ENCODE results near the gene PTPDC1. TPM values are rescaled to one million over a fixed set of nuclear protein-coding genes. Genes with fewer than 3 reads are reported as not detected.

The PTPDC1 gene
- total and polyA plus RNA-seq, 2 donors (not counting 1 experiment from before 2014, with no cell fraction given) = 3.7 to 9.8 TPM

DNA sequence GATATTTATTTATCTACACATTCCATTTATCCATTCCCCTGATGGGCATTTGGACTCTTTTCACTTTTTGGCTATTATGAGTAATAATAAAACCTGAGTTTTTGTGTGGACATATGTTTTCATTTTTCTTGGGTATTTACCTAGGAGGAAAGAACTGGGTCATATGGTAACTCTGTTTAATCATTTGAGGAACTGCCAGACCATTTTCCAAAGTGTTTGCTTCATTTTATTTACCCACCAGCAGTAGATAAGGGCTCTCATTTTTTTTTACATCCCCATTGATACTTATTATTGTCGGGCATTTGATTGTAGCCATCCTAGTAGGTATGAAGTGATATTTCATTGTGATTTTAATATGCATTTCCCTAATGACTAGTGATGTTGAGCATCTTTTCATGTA lies 7.7 kb upstream of the PTPDC1 start:
- no peak overlapping the region for H3K9ac ChIP-seq (ENCODE audit: low read length)
- H3K36me3 ChIP-seq (replicated peaks in 1 of 2; ENCODE audit: control extremely low read depth in 1 of 2, control insufficient read depth in 1 of 2, extremely low read depth in 1 of 2, insufficient read depth in 2 of 2, low read length in 1 of 2) = peaks cover 0 to 6% of the 10 kb centered on the region in 2 experiments
- no peak overlapping the region for H3K27ac ChIP-seq (ENCODE audit: low read length in 2 of 2)
- no peaks in the 10 kb centered on the region for H4K20me1 ChIP-seq (ENCODE audit: control insufficient read depth, insufficient read depth, low read length, poor library complexity, severe bottlenecking)
- H3K79me2 ChIP-seq (ENCODE audit: control insufficient read depth, insufficient read depth, low read length) = no peaks in the 10 kb centered on the region
- ATAC-seq (ENCODE audit: low read depth) (no peak), DNase-seq (no peak)
- no peaks in the 10 kb centered on the region for H3K27me3 Mint-ChIP-seq
- ChIA-PET CTCF (no interaction called here), POLR2A (no interaction called here)
- intact Hi-C loops (cut with micrococcal nuclease) = no loop called here
- no peak overlapping the region for H3K27ac Mint-ChIP-seq
- no peak overlapping the region for H2AFZ ChIP-seq (ENCODE audit: insufficient read depth, low read depth, low read length, poor library complexity, severe bottlenecking)
- H3K4me1 ChIP-seq (ENCODE audit: control insufficient read depth in 2 of 2, insufficient read depth in 2 of 2, low read length in 2 of 2) = no peaks in the 10 kb centered on the region
- TF ChIP-seq EZH2 (IDR thresholded peaks at IDR 0.05; ENCODE audit: borderline replicate concordance, insufficient read depth, low read depth, low read length, poor library complexity, severe bottlenecking) = no peak
- TF ChIP-seq, protein P1, sequence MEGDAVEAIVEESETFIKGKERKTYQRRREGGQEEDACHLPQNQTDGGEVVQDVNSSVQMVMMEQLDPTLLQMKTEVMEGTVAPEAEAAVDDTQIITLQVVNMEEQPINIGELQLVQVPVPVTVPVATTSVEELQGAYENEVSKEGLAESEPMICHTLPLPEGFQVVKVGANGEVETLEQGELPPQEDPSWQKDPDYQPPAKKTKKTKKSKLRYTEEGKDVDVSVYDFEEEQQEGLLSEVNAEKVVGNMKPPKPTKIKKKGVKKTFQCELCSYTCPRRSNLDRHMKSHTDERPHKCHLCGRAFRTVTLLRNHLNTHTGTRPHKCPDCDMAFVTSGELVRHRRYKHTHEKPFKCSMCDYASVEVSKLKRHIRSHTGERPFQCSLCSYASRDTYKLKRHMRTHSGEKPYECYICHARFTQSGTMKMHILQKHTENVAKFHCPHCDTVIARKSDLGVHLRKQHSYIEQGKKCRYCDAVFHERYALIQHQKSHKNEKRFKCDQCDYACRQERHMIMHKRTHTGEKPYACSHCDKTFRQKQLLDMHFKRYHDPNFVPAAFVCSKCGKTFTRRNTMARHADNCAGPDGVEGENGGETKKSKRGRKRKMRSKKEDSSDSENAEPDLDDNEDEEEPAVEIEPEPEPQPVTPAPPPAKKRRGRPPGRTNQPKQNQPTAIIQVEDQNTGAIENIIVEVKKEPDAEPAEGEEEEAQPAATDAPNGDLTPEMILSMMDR (IDR thresholded peaks at IDR 0.05) = no peak
- H3K9me3 ChIP-seq (ENCODE audit: control extremely low read depth in 1 of 3, control insufficient read depth in 2 of 3, insufficient read depth in 1 of 3, low read length in 2 of 3) = no peaks in the 10 kb centered on the region
- WGBS (ENCODE audit: insufficient coverage) = no CpG with 5 or more reads among the region's 1 CpG
- no peaks in the 10 kb centered on the region for H3K27me3 ChIP-seq (replicated peaks in 1 of 4; ENCODE audit: control extremely low read depth in 1 of 4, control insufficient read depth in 3 of 4, insufficient read depth in 4 of 4, low read length in 3 of 4)
- no peak overlapping the region for H3K4me3 ChIP-seq (ENCODE audit: control extremely low read depth in 1 of 5, extremely low read depth in 1 of 5, insufficient read depth in 1 of 5, low read depth in 2 of 5, low read length in 4 of 5)
- no peak overlapping the region for H3K4me2 ChIP-seq (replicated peaks; ENCODE audit: low read depth, low read length, poor library complexity, severe bottlenecking)
- no peak overlapping the region for H3K4me3 Mint-ChIP-seq
- H3K9me3 Mint-ChIP-seq (ENCODE audit: insufficient read depth) = no peaks in the 10 kb centered on the region
- H3K4me1 Mint-ChIP-seq = peaks cover 3% of the 10 kb centered on the region

DNA sequence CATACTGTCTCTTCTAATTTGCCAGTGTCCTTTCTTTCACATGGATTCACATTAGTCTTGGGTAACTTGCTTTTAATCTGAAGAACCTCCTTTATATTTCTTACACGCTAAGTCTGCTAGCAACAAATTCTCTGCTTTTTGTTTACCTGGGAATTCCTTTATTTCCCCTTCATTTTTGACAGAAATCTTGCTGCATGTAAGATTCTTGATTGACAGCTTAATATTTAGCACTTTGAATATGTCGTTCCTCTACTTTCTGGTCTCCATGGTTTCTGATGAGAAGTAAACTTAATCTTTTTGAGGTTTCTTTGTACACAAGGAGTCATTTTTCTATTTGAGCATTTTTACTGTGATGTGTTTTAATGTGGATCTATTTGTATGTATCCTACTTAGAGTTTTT lies 6.2 kb upstream of the PTPDC1 start:
- no CpG with 5 or more reads among the region's 2 CpGs for WGBS (ENCODE audit: insufficient coverage)
- TF ChIP-seq, protein P1 (IDR thresholded peaks at IDR 0.05) = no peak
- no peak for TF ChIP-seq EZH2 (IDR thresholded peaks at IDR 0.05; ENCODE audit: borderline replicate concordance, insufficient read depth, low read depth, low read length, poor library complexity, severe bottlenecking)
- Mint-ChIP-seq H3K27me3 (no peaks in the 10 kb centered on the region), H3K9me3 (ENCODE audit: insufficient read depth) (no peaks in the 10 kb centered on the region), H3K27ac (no peak overlapping the region), H3K4me3 (no peak overlapping the region), H3K4me1 (peaks cover 3% of the 10 kb centered on the region)
- no peaks in the 10 kb centered on the region for H3K79me2 ChIP-seq (ENCODE audit: control insufficient read depth, insufficient read depth, low read length)
- H3K4me2 ChIP-seq (replicated peaks; ENCODE audit: low read depth, low read length, poor library complexity, severe bottlenecking) = no peak overlapping the region
- no peaks in the 10 kb centered on the region for H4K20me1 ChIP-seq (ENCODE audit: control insufficient read depth, insufficient read depth, low read length, poor library complexity, severe bottlenecking)
- H3K9ac ChIP-seq (ENCODE audit: low read length) = no peak overlapping the region
- H3K27me3 ChIP-seq (replicated peaks in 1 of 4; ENCODE audit: control extremely low read depth in 1 of 4, control insufficient read depth in 3 of 4, insufficient read depth in 4 of 4, low read length in 3 of 4) = no peaks in the 10 kb centered on the region
- no peak overlapping the region for H3K27ac ChIP-seq (ENCODE audit: low read length in 2 of 2)
- no peak overlapping the region for H2AFZ ChIP-seq (ENCODE audit: insufficient read depth, low read depth, low read length, poor library complexity, severe bottlenecking)
- H3K36me3 ChIP-seq (replicated peaks in 1 of 2; ENCODE audit: control extremely low read depth in 1 of 2, control insufficient read depth in 1 of 2, extremely low read depth in 1 of 2, insufficient read depth in 2 of 2, low read length in 1 of 2) = peaks cover 0 to 6% of the 10 kb centered on the region in 2 experiments
- H3K4me3 ChIP-seq (ENCODE audit: control extremely low read depth in 1 of 5, extremely low read depth in 1 of 5, insufficient read depth in 1 of 5, low read depth in 2 of 5, low read length in 4 of 5) = no peak overlapping the region
- ATAC-seq (ENCODE audit: low read depth) (no peak), DNase-seq (no peak)
- H3K4me1 ChIP-seq (ENCODE audit: control insufficient read depth in 2 of 2, insufficient read depth in 2 of 2, low read length in 2 of 2) = no peaks in the 10 kb centered on the region
- CTCF ChIA-PET = interaction anchor here (1.4 to 1.6 kb wide), 2 partner anchors 12 to 136 kb away, joined by 4 to 6 read pairs; no protein-coding TSS in a partner anchor
- intact Hi-C loops (cut with micrococcal nuclease) = no loop called here
- H3K9me3 ChIP-seq (ENCODE audit: control extremely low read depth in 1 of 3, control insufficient read depth in 2 of 3, insufficient read depth in 1 of 3, low read length in 2 of 3) = no peaks in the 10 kb centered on the region
- POLR2A ChIA-PET = no interaction called here
